Measurements from ENCODE around the gene COTL1.
A peak's percentile ranks its signal among the peaks of the same experiment; 100 is the strongest.

The COTL1 gene

GRCh38 chr16:84617791-84618580 lies at the start of gene COTL1:
Gene COTL1 (minus strand): TSS chr16:84618078. CDS start chr16:84617914, 164 bp downstream.
- peak; percentile 83 for DNase-seq (ENCODE audit: low read depth, low spot score)

- DNase-seq (ENCODE audit: low read depth, low spot score): no peak
Observed at GRCh38 chr16:84665843-84666242, 48.0 kb upstream of the COTL1 start.

- no peak for DNase-seq (ENCODE audit: low read depth, low spot score)
Observed at GRCh38 chr16:84665359-84665758, 47.5 kb upstream of the COTL1 start.

- no peak for DNase-seq (ENCODE audit: low read depth, low spot score)
Observed at GRCh38 chr16:84663433-84664101, 45.7 kb upstream of the COTL1 start.

GRCh38 chr16:84662471-84662870 lies 44.6 kb upstream of the COTL1 start:
- DNase-seq (ENCODE audit: low read depth, low spot score): no peak

- DNase-seq (ENCODE audit: low read depth, low spot score): no peak
Observed at GRCh38 chr16:84661418-84662060, 43.7 kb upstream of the COTL1 start.

- no peak for DNase-seq (ENCODE audit: low read depth, low spot score)
Observed at GRCh38 chr16:84660973-84661372, 43.1 kb upstream of the COTL1 start.

GRCh38 chr16:84659656-84660300 lies 41.9 kb upstream of the COTL1 start:
- no peak for DNase-seq (ENCODE audit: low read depth, low spot score)

GRCh38 chr16:84658690-84659089 lies 40.8 kb upstream of the COTL1 start:
- DNase-seq (ENCODE audit: low read depth, low spot score): no peak

GRCh38 chr16:84657229-84657837 lies 39.5 kb upstream of the COTL1 start:
- no peak for DNase-seq (ENCODE audit: low read depth, low spot score)

GRCh38 chr16:84656649-84657048 lies 38.8 kb upstream of the COTL1 start:
- no peak for DNase-seq (ENCODE audit: low read depth, low spot score)

- DNase-seq (ENCODE audit: low read depth, low spot score): no peak
Observed at GRCh38 chr16:84654998-84655397, 37.1 kb upstream of the COTL1 start.

- DNase-seq (ENCODE audit: low read depth, low spot score): no peak
Observed at GRCh38 chr16:84654238-84654637, 36.4 kb upstream of the COTL1 start.

- DNase-seq (ENCODE audit: low read depth, low spot score): no peak
Observed at GRCh38 chr16:84652566-84652965, 34.7 kb upstream of the COTL1 start.

GRCh38 chr16:84650062-84650991 lies 32.4 kb upstream of the COTL1 start:
- DNase-seq (ENCODE audit: low read depth, low spot score): no peak

- DNase-seq (ENCODE audit: low read depth, low spot score): no peak
Observed at GRCh38 chr16:84649511-84649861, 31.6 kb upstream of the COTL1 start.

- no peak for DNase-seq (ENCODE audit: low read depth, low spot score)
Observed at GRCh38 chr16:84648595-84649510, 31.0 kb upstream of the COTL1 start.

GRCh38 chr16:84647828-84648594 lies 30.1 kb upstream of the COTL1 start, which contains the start of gene KLHL36:
Gene KLHL36 (plus strand): TSS chr16:84648511. CDS start chr16:84650868, 2,357 bp downstream.
- no peak for DNase-seq (ENCODE audit: low read depth, low spot score)

- DNase-seq (ENCODE audit: low read depth, low spot score): no peak
Observed at GRCh38 chr16:84643674-84644073, 25.8 kb upstream of the COTL1 start.

Measured in smooth muscle cell of the brain vasculature (primary cell).